Measurements from ENCODE around the gene SLC27A5.
A peak's percentile ranks its signal among the peaks of the same experiment; 100 is the strongest.

The SLC27A5 gene

GRCh38 chr19:58511353-58512208 is at the start of gene SLC27A5:
TSS of gene SLC27A5 (minus strand) at chr19:58511992. CDS start at chr19:58511955, 37 bp downstream.
- no peak within 1 kb of the TSS for H3K27ac Mint-ChIP-seq
- peaks cover 9% of the 10 kb centered on the region for H3K36me3 Mint-ChIP-seq
- no peaks in the 10 kb centered on the region for H3K9me3 Mint-ChIP-seq
- no peaks in the 10 kb centered on the region for H3K27me3 Mint-ChIP-seq
- H3K4me3 Mint-ChIP-seq: no peak within 1 kb of the TSS
- H3K4me1 Mint-ChIP-seq: peaks cover 23% of the 10 kb centered on the region

- H3K4me3 Mint-ChIP-seq: peak overlapping the region; percentile 99
- H3K27me3 Mint-ChIP-seq: no peaks in the 10 kb centered on the region
- H3K36me3 Mint-ChIP-seq: peaks cover 5% of the 10 kb centered on the region
- peaks cover 57% of the 10 kb centered on the region for H3K4me1 Mint-ChIP-seq
- H3K9me3 Mint-ChIP-seq: no peaks in the 10 kb centered on the region
- no peak overlapping the region for H3K27ac Mint-ChIP-seq
Measured at GRCh38 chr19:58560921-58561320, 49.1 kb upstream of the SLC27A5 start.

GRCh38 chr19:58560007-58560887 is 48.5 kb upstream of the SLC27A5 start:
- H3K27ac Mint-ChIP-seq: peak overlapping the region; percentile 99
- H3K4me1 Mint-ChIP-seq: peaks cover 60% of the 10 kb centered on the region
- H3K27me3 Mint-ChIP-seq: no peaks in the 10 kb centered on the region
- H3K36me3 Mint-ChIP-seq: peaks cover 5% of the 10 kb centered on the region
- peak overlapping the region; percentile 99 for H3K4me3 Mint-ChIP-seq
- H3K9me3 Mint-ChIP-seq: no peaks in the 10 kb centered on the region

GRCh38 chr19:58559275-58560006 is 47.6 kb upstream of the SLC27A5 start:
- peaks cover 62% of the 10 kb centered on the region for H3K4me1 Mint-ChIP-seq
- no peaks in the 10 kb centered on the region for H3K27me3 Mint-ChIP-seq
- peak overlapping the region; percentile 99 for H3K27ac Mint-ChIP-seq
- H3K9me3 Mint-ChIP-seq: no peaks in the 10 kb centered on the region
- H3K36me3 Mint-ChIP-seq: peaks cover 5% of the 10 kb centered on the region
- H3K4me3 Mint-ChIP-seq: peak overlapping the region; percentile 99

- peak overlapping the region; percentile 99 for H3K27ac Mint-ChIP-seq
- peak overlapping the region; percentile 99 for H3K4me3 Mint-ChIP-seq
- H3K9me3 Mint-ChIP-seq: no peaks in the 10 kb centered on the region
- H3K27me3 Mint-ChIP-seq: no peaks in the 10 kb centered on the region
- H3K36me3 Mint-ChIP-seq: peaks cover 8% of the 10 kb centered on the region
- peaks cover 60% of the 10 kb centered on the region for H3K4me1 Mint-ChIP-seq
Measured at GRCh38 chr19:58558623-58559274, 47.0 kb upstream of the SLC27A5 start.

GRCh38 chr19:58558066-58558622 is 46.4 kb upstream of the SLC27A5 start, which contains the start of gene UBE2M:
TSS of gene UBE2M (minus strand) at chr19:58558611. CDS start at chr19:58558381, 230 bp downstream.
- H3K27ac Mint-ChIP-seq: peak within 1 kb of the TSS; percentile 99

GRCh38 chr19:58557221-58558065 is 45.7 kb upstream of the SLC27A5 start:
- no peaks in the 10 kb centered on the region for H3K9me3 Mint-ChIP-seq
- H3K36me3 Mint-ChIP-seq: peaks cover 15% of the 10 kb centered on the region
- H3K27me3 Mint-ChIP-seq: no peaks in the 10 kb centered on the region
- H3K27ac Mint-ChIP-seq: peak overlapping the region; percentile 92
- peaks cover 63% of the 10 kb centered on the region for H3K4me1 Mint-ChIP-seq
- H3K4me3 Mint-ChIP-seq: peak overlapping the region; percentile 99

More at GRCh38 chr19:58558066-58558622, 46.4 kb upstream of the SLC27A5 start, which contains the start of gene UBE2M:
- Mint-ChIP-seq H3K27me3 (no peaks in the 10 kb centered on the region), H3K4me3 (peak within 1 kb of the TSS; percentile 99), H3K36me3 (peaks cover 10% of the 10 kb centered on the region), H3K4me1 (peaks cover 58% of the 10 kb centered on the region), H3K9me3 (no peaks in the 10 kb centered on the region)

- Mint-ChIP-seq H3K27me3 (no peaks in the 10 kb centered on the region), H3K4me1 (peaks cover 59% of the 10 kb centered on the region), H3K4me3 (peak overlapping the region; percentile 99), H3K36me3 (peaks cover 15% of the 10 kb centered on the region), H3K27ac (peak overlapping the region; percentile 92), H3K9me3 (no peaks in the 10 kb centered on the region)
Measured at GRCh38 chr19:58556622-58557220, 44.9 kb upstream of the SLC27A5 start.

- H3K4me1 Mint-ChIP-seq: peaks cover 54% of the 10 kb centered on the region
- peak overlapping the region; percentile 92 for H3K27ac Mint-ChIP-seq
- no peaks in the 10 kb centered on the region for H3K9me3 Mint-ChIP-seq
- H3K36me3 Mint-ChIP-seq: peaks cover 16% of the 10 kb centered on the region
- peak overlapping the region; percentile 99 for H3K4me3 Mint-ChIP-seq
- no peaks in the 10 kb centered on the region for H3K27me3 Mint-ChIP-seq
Measured at GRCh38 chr19:58555920-58556621, 44.3 kb upstream of the SLC27A5 start.

GRCh38 chr19:58555369-58555885 is 43.6 kb upstream of the SLC27A5 start:
- Mint-ChIP-seq H3K9me3 (no peaks in the 10 kb centered on the region), H3K27ac (peak overlapping the region; percentile 99), H3K4me1 (peaks cover 49% of the 10 kb centered on the region), H3K36me3 (peaks cover 17% of the 10 kb centered on the region), H3K27me3 (no peaks in the 10 kb centered on the region), H3K4me3 (peak overlapping the region; percentile 97)

- Mint-ChIP-seq H3K9me3 (no peaks in the 10 kb centered on the region), H3K36me3 (peaks cover 19% of the 10 kb centered on the region)
Measured at GRCh38 chr19:58554494-58555368, 42.9 kb upstream of the SLC27A5 start, which contains the start of gene CHMP2A. TSS of gene CHMP2A (minus strand) at chr19:58555105. CDS start at chr19:58554212, 893 bp downstream.

More at GRCh38 chr19:58554494-58555368, 42.9 kb upstream of the SLC27A5 start, which contains the start of gene CHMP2A:
- no peaks in the 10 kb centered on the region for H3K27me3 Mint-ChIP-seq
- H3K27ac Mint-ChIP-seq: peak within 1 kb of the TSS; percentile 99
- H3K4me3 Mint-ChIP-seq: peak within 1 kb of the TSS; percentile 97
- H3K4me1 Mint-ChIP-seq: peaks cover 45% of the 10 kb centered on the region
